ENCODE results near the gene PLPP7. TPM values are rescaled to one million over a fixed set of nuclear protein-coding genes. Genes with fewer than 3 reads are reported as not detected.

PLPP7 gene
- total RNA-seq, 2 experiments from 2014 or later, result 0.11 to 0.16 TPM

GRCh38 chr9:131308906-131309529 lies 19.5 kb downstream of the PLPP7 start:
- no peak overlapping the region for H2AFZ ChIP-seq (ENCODE audit: low read length)
- no peak overlapping the region for H3K4me2 ChIP-seq (ENCODE audit: low read length)
- TF ChIP-seq CTCF (conservative IDR thresholded peaks at IDR 0.05; ENCODE audit: low read length) (no peak), EZH2phosphoT487 (IDR thresholded peaks at IDR 0.05; ENCODE audit: borderline replicate concordance, low read depth, low read length) (no peak)
- BruUV-seq (replicated peaks), result no TSS peak
- intact Hi-C loops (cut with micrococcal nuclease; ENCODE audit: unreplicated experiment), result no loop called here
- no peaks in the 10 kb centered on the region for H3K9me3 ChIP-seq (ENCODE audit: low read length)
- no peaks in the 10 kb centered on the region for H3K79me2 ChIP-seq (ENCODE audit: insufficient read depth, low read depth, low read length)
- H3K4me3 ChIP-seq (ENCODE audit: low read depth, low read length, poor library complexity, severe bottlenecking), result no peak overlapping the region
- ChIA-PET CTCF (ENCODE audit: unreplicated experiment) (no interaction called here), POLR2A (no interaction called here)
- DNase-seq (ENCODE audit: low spot score), result no peak
- H3K4me1 ChIP-seq (ENCODE audit: insufficient read depth, low read length, poor library complexity, severe bottlenecking), result no peaks in the 10 kb centered on the region
- H4K20me1 ChIP-seq (ENCODE audit: insufficient read depth, low read length), result no peaks in the 10 kb centered on the region
- H3K27ac ChIP-seq (ENCODE audit: low read depth, low read length, poor library complexity, severe bottlenecking), result no peak overlapping the region
- no peaks in the 10 kb centered on the region for H3K36me3 ChIP-seq (ENCODE audit: insufficient read depth, low read length)
- no peaks in the 10 kb centered on the region for H3K9me2 ChIP-seq (ENCODE audit: insufficient read depth, low read length)

- Histone ChIP-seq H3K27ac (ENCODE audit: low read depth, low read length, poor library complexity, severe bottlenecking) (no peak overlapping the region), H3K36me3 (ENCODE audit: insufficient read depth, low read length) (no peaks in the 10 kb centered on the region), H4K20me1 (ENCODE audit: insufficient read depth, low read length) (no peaks in the 10 kb centered on the region), H3K4me2 (ENCODE audit: low read length) (no peak overlapping the region), H3K79me2 (ENCODE audit: insufficient read depth, low read depth, low read length) (no peaks in the 10 kb centered on the region), H2AFZ (ENCODE audit: low read length) (no peak overlapping the region), H3K4me1 (ENCODE audit: insufficient read depth, low read length, poor library complexity, severe bottlenecking) (no peaks in the 10 kb centered on the region), H3K9me3 (ENCODE audit: low read length) (no peaks in the 10 kb centered on the region), H3K9me2 (ENCODE audit: insufficient read depth, low read length) (no peaks in the 10 kb centered on the region), H3K4me3 (ENCODE audit: low read depth, low read length, poor library complexity, severe bottlenecking) (no peak overlapping the region)
- ChIA-PET CTCF (ENCODE audit: unreplicated experiment) (no interaction called here), POLR2A (interaction anchor here (0.7 kb wide), 1 partner anchor 29 kb away, joined by 3 read pairs; no protein-coding TSS in a partner anchor)
- no TSS peak for BruUV-seq (replicated peaks)
- intact Hi-C loops (cut with micrococcal nuclease; ENCODE audit: unreplicated experiment), result no loop called here
- no peak for DNase-seq (ENCODE audit: low spot score)
- no peak for TF ChIP-seq CTCF (conservative IDR thresholded peaks at IDR 0.05; ENCODE audit: low read length)
- TF ChIP-seq EZH2phosphoT487 (IDR thresholded peaks at IDR 0.05; ENCODE audit: borderline replicate concordance, low read depth, low read length), result no peak
Observed at GRCh38 chr9:131309530-131310276, 20.2 kb downstream of the PLPP7 start.
